HCT116 (cell line): ENCODE data around the gene ACADS. TPM values are rescaled to one million over a fixed set of nuclear protein-coding genes. Genes with fewer than 3 reads are reported as not detected.

Experiments
- ATAC-seq: fragments of 200-7000 bp; cut with Tn5 transposase; 2 replicates; pipeline ENCODE4 v1.9.1; 2020; ENCODE audit warnings: mild to moderate bottlenecking, moderate library complexity
- BruUV-seq: library from RNA; stranded (reverse); fragments of 400-500 nt; replicated peaks from 2 replicates; lab custom pipeline; 2021; lab: Mats Ljungman, UMichigan
- CTCF ChIA-PET: fragments of 300-600 bp; sonication (Branson Sonifier 250); formaldehyde crosslinking; loops from one replicate; lab custom pipeline; 2021; ENCODE audit warnings: antibody characterized with exemption; lab: Charles Lee
- POLR2A ChIA-PET: fragments of 300-600, 350-600 bp; sonication (Branson Sonifier 250); formaldehyde crosslinking; loops from one replicate; lab custom pipeline; 2021; ENCODE audit warnings: antibody characterized with exemption; lab: Charles Lee
- RAD21 ChIA-PET, 2 experiments: fragments of 300-600 bp; sonication (Branson Sonifier 250); formaldehyde crosslinking; loops; one replicate each; lab custom pipeline; 2023; ENCODE audit warnings: low total read pairs in 2 of 2; ENCODE audit not compliant: uncharacterized antibody in 2 of 2, unreplicated experiment in 2 of 2, low non-redundant PET in 1 of 2; lab: Charles Lee
- DNase-seq: peaks from one replicate; pipeline ENCODE4 v3.0.0-alpha.2; 2010; ENCODE audit warnings: low read depth, low spot score
- H2AFZ ChIP-seq: fragments of 200-600 bp; shearing (Covaris generic), sonication (generic); 2 replicates; pipeline ENCODE4 v1.6.1; 2017; ENCODE audit warnings: low read depth, mixed run types, mixed read lengths, antibody characterized with exemption, low read length; ENCODE audit not compliant: poor library complexity, severe bottlenecking
- H3K27ac ChIP-seq: 2 replicates; pipeline ENCODE4 v1.5.1; 2012; ENCODE audit warnings: low read depth, low read length
- H3K27me3 ChIP-seq: fragments of 200-600 bp; sonication (generic); 2 replicates; pipeline ENCODE4 v1.6.1; 2016; ENCODE audit warnings: mixed run types, low read length, mixed read lengths; ENCODE audit not compliant: insufficient read depth
- H3K36me3 ChIP-seq, 2 experiments: fragments of 200-500 bp in 1 of 2; fragments of 200-600 bp in 1 of 2; sonication (Bioruptor generic) in 1 of 2; sonication (generic) in 1 of 2; 2 replicates each; pipeline versions ENCODE4 v1.5.1 to v1.6.1; 2014 to 2016; ENCODE audit warnings: low read length in 2 of 2, inconsistent platforms in 1 of 2, mixed read lengths in 1 of 2, mixed run types in 1 of 2; ENCODE audit not compliant: insufficient read depth in 2 of 2, control insufficient read depth in 1 of 2
- H3K4me1 ChIP-seq, 2 experiments: fragments of 200-600 bp in 1 of 2; sonication (generic) in 1 of 2; 2 replicates each; pipeline versions ENCODE4 v1.5.1 to v1.6.1; 2012 to 2017; ENCODE audit warnings: low read length in 2 of 2, inconsistent platforms in 1 of 2, mild to moderate bottlenecking in 1 of 2, mixed read lengths in 1 of 2, mixed run types in 1 of 2, moderate library complexity in 1 of 2; ENCODE audit not compliant: insufficient read depth in 2 of 2, control insufficient read depth in 1 of 2
- H3K4me2 ChIP-seq: fragments of 200-600 bp; sonication (generic); 2 replicates; pipeline ENCODE4 v1.6.1; 2017; ENCODE audit warnings: mixed run types, low read length, mixed read lengths
- H3K4me3 ChIP-seq, 2 experiments: fragments of 200-600 bp in 1 of 2; sonication (generic) in 1 of 2; replicated peaks in 1 of 2; 2 replicates each; pipeline ENCODE4 v1.5.1; 2011 to 2016; ENCODE audit warnings: low read length in 2 of 2, control low read depth in 1 of 2, low read depth in 1 of 2, mild to moderate bottlenecking in 1 of 2, mixed read lengths in 1 of 2, mixed run types in 1 of 2
- H3K79me2 ChIP-seq: fragments of 200-600 bp; sonication (generic); 2 replicates; pipeline ENCODE4 v1.6.1; 2017; ENCODE audit warnings: mild to moderate bottlenecking, mixed run types, low read length, moderate library complexity, mixed read lengths; ENCODE audit not compliant: insufficient read depth
- H3K9ac ChIP-seq: fragments of 200-600 bp; sonication (generic); 2 replicates; pipeline ENCODE4 v1.6.1; 2016; ENCODE audit warnings: low read length, mixed read lengths
- H3K9me2 ChIP-seq: fragments of 200-600 bp; sonication (generic), shearing (Covaris generic); 2 replicates; pipeline ENCODE4 v1.6.1; 2017; ENCODE audit warnings: mixed run types, mild to moderate bottlenecking, moderate library complexity; ENCODE audit not compliant: insufficient read depth
- H3K9me3 ChIP-seq, 2 experiments: fragments of 200-500 bp in 1 of 2; fragments of 200-600 bp in 1 of 2; sonication (Bioruptor generic) in 1 of 2; sonication (generic) in 1 of 2; 2 replicates each; pipeline ENCODE4 v1.6.1; 2014 to 2017; ENCODE audit warnings: low read length in 2 of 2, mixed read lengths in 2 of 2, inconsistent platforms in 1 of 2, low read depth in 1 of 2, mild to moderate bottlenecking in 1 of 2, mixed run types in 1 of 2, moderate library complexity in 1 of 2; ENCODE audit not compliant: control insufficient read depth in 1 of 2, insufficient read depth in 1 of 2
- H4K20me1 ChIP-seq: fragments of 200-600 bp; sonication (generic), shearing (Covaris generic); 2 replicates; pipeline ENCODE4 v1.6.1; 2017; ENCODE audit warnings: mixed run types, mild to moderate bottlenecking, moderate library complexity; ENCODE audit not compliant: insufficient read depth
- ATF3 ChIP-seq: IDR thresholded peaks from 2 replicates; pipeline ENCODE4 v1.6.1; 2012
- CBX3 ChIP-seq: IDR thresholded peaks from 2 replicates; pipeline ENCODE4 v1.6.1; 2012; ENCODE audit warnings: low read depth
- CEBPB ChIP-seq: IDR thresholded peaks from 2 replicates; pipeline ENCODE4 v1.6.1; 2012; ENCODE audit warnings: low read depth
- ELF1 ChIP-seq: IDR thresholded peaks from 2 replicates; pipeline ENCODE4 v1.6.1; 2012; ENCODE audit warnings: low read depth, borderline replicate concordance
- EZH2 ChIP-seq: fragments of 200-600 bp; sonication (generic); IDR thresholded peaks from 2 replicates; pipeline ENCODE4 v1.6.1; 2017; ENCODE audit warnings: antibody characterized with exemption, mixed run types
- FOSL1 ChIP-seq: IDR thresholded peaks from 2 replicates; pipeline ENCODE4 v1.6.1; 2012; ENCODE audit warnings: low read depth
- JUND ChIP-seq: IDR thresholded peaks from 2 replicates; pipeline ENCODE4 v1.6.1; 2012
- POLR2A ChIP-seq: IDR thresholded peaks from 2 replicates; pipeline ENCODE4 v1.7.0; 2011; ENCODE audit warnings: borderline replicate concordance; ENCODE audit not compliant: insufficient read depth, insufficient read length; ENCODE audit errors: extremely low read depth
- POLR2AphosphoS5 ChIP-seq: IDR thresholded peaks from 2 replicates; pipeline ENCODE4 v1.6.1; 2011; ENCODE audit warnings: mild to moderate bottlenecking, low read depth, low read length, moderate library complexity
- RAD21 ChIP-seq: IDR thresholded peaks from 2 replicates; pipeline ENCODE4 v1.6.1; 2012; ENCODE audit warnings: low read depth, mild to moderate bottlenecking
- REST ChIP-seq: IDR thresholded peaks from 2 replicates; pipeline ENCODE4 v1.6.1; 2012; ENCODE audit warnings: low read depth
- SIN3A ChIP-seq: IDR thresholded peaks from 2 replicates; pipeline ENCODE4 v1.6.1; 2012; ENCODE audit warnings: low read depth
- SRF ChIP-seq: IDR thresholded peaks from 2 replicates; pipeline ENCODE4 v1.6.1; 2012; ENCODE audit warnings: low read depth
- TCF7L2 ChIP-seq: IDR thresholded peaks from 2 replicates; pipeline ENCODE4 v1.7.0; 2011; ENCODE audit warnings: borderline replicate concordance, inconsistent platforms; ENCODE audit not compliant: insufficient read depth, insufficient read length; ENCODE audit errors: extremely low read depth
- ZBTB33 ChIP-seq: IDR thresholded peaks from 2 replicates; pipeline ENCODE4 v1.6.1; 2011; ENCODE audit warnings: mild to moderate bottlenecking, low read length, moderate library complexity; ENCODE audit not compliant: insufficient replicate concordance; ENCODE audit errors: extremely low read depth
- ZFX ChIP-seq: fragments of 450-650 bp; IDR thresholded peaks from 2 replicates; pipeline ENCODE4 v1.6.1; 2017
- intact Hi-C: fragments of 100-400 bp; cut with micrococcal nuclease; formaldehyde crosslinking; loops from 2 replicates; pipeline ENCODE4 v1.10.0; 2022
- total RNA-seq: library from RNA; stranded (reverse); gene quantifications from one replicate; pipeline ENCODE4 v1.2.1, GENCODE V29; 2021; ENCODE audit not compliant: unreplicated experiment

Gene ACADS
- total RNA-seq, 1 experiment from 2014 or later: 21.4 TPM

GRCh38 chr12:120736404-120737331 lies 11.0 kb downstream of the ACADS start:
- no peaks in the 10 kb centered on the region for H3K9me2 ChIP-seq
- H3K9ac ChIP-seq: no peak overlapping the region
- H3K79me2 ChIP-seq: no peaks in the 10 kb centered on the region
- POLR2A ChIA-PET: no interaction called here
- intact Hi-C loops: no loop called here
- no peak overlapping the region for H3K4me2 ChIP-seq
- H3K4me3 ChIP-seq: no peak overlapping the region
- H3K4me1 ChIP-seq: no peaks in the 10 kb centered on the region
- H3K27me3 ChIP-seq: no peaks in the 10 kb centered on the region
- no peak overlapping the region for H2AFZ ChIP-seq
- RAD21 ChIA-PET: no interaction called here
- no peak for TF ChIP-seq SIN3A
- no peak for TF ChIP-seq ZBTB33
- no peak for TF ChIP-seq RAD21
- no peak for TF ChIP-seq CEBPB
- no peak for TF ChIP-seq POLR2A
- no peak for TF ChIP-seq SRF
- TF ChIP-seq ATF3: no peak
- no peak for TF ChIP-seq POLR2AphosphoS5
- TF ChIP-seq FOSL1: no peak
- no peak for TF ChIP-seq TCF7L2
- TF ChIP-seq CBX3: no peak
- no peak for TF ChIP-seq ZFX
- no peak for TF ChIP-seq ELF1
- TF ChIP-seq REST: no peak
- TF ChIP-seq EZH2: no peak
- TF ChIP-seq JUND: no peak
- no peak for DNase-seq
- H3K27ac ChIP-seq: no peak overlapping the region
- CTCF ChIA-PET: interaction anchor here (1.0 kb wide), 1 partner anchor 235 kb away, joined by 3 read pairs; no protein-coding TSS in a partner anchor
- no TSS peak for BruUV-seq
- no peaks in the 10 kb centered on the region for H3K9me3 ChIP-seq
- H4K20me1 ChIP-seq: no peaks in the 10 kb centered on the region
- no peak for ATAC-seq
- no peaks in the 10 kb centered on the region for H3K36me3 ChIP-seq
